HG03520 (cell line): ENCODE measurements around the gene NEDD4L.

Experiments
- ATAC-seq: cut with Tn5 transposase; IDR thresholded peaks from one replicate; pipeline ENCODE4 v1.9.1; 2021; ENCODE audit warnings: mild to moderate bottlenecking, moderate library complexity; ENCODE audit not compliant: unreplicated experiment

The NEDD4L gene

GRCh38 chr18:58201733-58202730 is 158.0 kb downstream of the NEDD4L start:
- ATAC-seq, result no peak

DNA sequence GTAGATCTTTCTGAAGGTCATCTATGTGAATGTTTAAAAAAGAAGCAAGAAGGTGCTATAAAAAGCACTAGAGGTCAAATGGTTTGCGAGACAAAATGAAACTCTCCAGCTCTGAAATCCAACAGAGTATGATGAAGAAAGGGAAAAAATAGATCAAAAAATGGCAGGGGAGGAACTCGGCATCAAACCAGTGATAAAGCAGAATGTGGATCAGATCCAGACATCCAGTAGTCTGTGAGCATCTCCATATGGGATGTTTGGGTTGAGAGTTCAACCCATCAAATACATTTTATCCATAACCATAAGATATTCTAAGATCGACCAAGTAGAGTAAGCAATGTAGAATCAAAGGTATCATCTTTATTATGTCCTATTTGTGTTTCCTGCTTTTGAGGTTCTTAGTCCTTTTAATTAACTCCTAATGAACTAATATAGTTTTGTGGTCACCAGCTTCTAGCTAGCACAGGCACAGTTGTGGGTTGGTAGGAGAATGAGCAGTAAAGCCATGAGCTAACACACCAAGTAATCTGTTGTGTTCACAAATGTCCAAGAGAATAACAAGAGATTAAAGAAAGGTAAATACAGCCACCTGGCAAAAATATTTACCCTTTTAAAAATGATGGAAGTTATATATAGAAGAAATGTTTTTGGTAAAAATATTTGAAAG is 160.9 kb downstream of the NEDD4L start:
- no peak for ATAC-seq

- ATAC-seq, result no peak
These were observed 161.6 kb downstream of the NEDD4L start for GRCh38 chr18:58205443-58206160.

- ATAC-seq, result no peak
These were observed 163.6 kb downstream of the NEDD4L start for GRCh38 chr18:58207520-58208152.

DNA sequence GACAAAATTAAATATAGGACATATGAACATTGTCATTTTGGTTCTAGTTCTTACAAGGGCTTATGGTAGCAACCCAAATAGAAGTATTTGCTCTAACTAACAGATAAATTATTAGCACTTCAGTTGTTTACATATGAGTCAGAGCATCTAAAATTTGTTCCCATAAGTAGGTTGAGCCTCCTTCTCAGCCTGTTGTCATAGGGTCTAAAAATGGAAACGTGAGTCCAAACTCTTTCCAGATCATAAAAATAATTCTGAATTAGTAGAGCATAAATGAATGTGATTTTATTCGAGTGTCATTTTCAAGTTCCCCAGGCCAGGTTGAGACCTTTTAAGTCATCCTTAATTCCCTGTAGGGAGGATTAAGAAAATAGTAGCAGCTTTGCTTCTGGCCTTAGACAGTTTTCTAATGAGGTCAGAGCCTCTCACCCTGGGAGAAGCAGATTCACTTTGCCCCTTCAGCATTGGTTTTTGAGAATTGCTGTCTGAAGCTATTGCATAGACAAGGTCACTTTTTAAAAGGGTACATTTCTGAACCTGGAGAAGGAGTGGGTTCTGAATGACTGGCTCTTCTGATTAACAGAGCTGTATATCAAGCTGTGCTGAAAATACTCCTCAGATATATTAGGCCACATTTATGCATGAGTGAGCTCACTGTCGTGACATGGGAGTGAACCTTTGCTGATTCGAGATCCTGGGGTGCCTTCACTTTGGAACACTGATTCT is 164.3 kb downstream of the NEDD4L start:
- no peak for ATAC-seq

DNA sequence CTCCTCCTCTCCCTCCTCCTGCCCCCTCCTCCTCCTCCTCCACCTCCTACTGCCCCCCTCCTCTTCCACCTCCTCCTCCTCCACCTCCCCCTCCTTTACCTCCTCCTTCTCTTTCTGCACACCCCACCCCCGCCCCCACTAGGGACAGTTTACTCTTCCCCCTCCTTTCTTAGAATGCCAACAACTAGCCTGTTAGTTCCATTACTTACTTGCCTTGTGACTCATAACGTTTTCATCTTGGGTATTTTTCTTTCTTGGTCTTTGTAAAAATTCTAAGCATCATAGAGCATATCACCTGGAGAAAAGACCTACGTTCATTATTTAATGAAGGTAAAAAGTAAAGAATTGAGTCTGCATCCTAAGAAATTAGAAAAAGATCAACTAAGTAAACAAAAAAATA is 165.3 kb downstream of the NEDD4L start:
- ATAC-seq, result no peak

DNA sequence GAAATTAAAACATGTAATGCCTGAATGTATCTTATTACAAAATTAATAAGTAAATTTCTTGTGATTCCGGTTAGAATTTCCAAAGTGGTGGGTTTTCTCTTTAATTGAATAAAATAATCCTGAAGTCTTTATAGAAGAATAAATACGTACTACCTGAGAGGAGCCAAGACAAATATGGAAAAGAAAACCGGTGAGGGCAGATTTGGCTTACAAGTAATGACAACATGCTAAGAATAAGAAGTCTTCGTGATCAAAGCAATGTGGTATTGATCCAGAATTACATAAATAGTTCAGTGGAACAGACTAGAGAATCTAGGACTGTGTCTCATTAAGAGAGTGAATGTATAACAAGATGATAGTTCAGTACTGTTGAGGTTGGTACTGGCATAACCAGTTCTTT is 167.5 kb downstream of the NEDD4L start:
- no peak for ATAC-seq

DNA sequence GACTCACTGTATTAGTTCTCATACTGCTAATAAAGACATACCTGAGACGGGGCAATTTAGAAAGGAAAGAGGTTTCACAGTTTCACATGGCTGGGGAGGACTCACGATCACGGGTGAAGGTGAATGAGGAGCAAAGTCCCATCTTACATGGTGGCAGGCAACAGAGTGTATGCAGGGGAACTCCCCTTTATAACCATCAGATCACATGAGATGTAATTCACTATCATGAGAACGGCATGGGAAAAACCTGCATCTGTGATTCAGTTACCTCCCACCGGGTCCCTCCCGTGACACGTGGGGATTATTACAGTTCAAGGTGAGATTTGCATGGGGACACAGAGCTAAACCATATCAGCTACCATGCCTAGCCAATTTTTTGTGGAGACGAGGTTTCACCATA is 168.2 kb downstream of the NEDD4L start:
- no peak for ATAC-seq

DNA sequence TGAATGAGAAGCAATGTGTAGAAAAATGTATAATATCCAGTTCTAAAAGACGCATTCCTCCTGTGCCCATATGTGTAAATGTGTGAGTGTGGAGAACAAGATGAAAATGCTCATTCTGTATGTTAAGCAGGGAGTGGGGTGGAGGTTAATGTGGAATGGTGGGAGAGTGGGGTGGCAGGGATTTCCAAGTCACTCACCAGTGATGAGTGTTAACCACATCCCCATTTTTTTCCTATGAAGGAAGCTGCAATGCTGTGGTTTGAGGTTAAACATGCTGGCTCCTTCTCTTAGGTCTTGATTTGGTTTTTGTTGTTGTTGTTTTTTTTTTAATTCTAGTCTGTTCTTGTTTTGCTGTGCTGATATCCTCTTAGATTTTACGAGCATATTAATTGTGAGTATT is 169.4 kb downstream of the NEDD4L start:
- no peak for ATAC-seq

DNA sequence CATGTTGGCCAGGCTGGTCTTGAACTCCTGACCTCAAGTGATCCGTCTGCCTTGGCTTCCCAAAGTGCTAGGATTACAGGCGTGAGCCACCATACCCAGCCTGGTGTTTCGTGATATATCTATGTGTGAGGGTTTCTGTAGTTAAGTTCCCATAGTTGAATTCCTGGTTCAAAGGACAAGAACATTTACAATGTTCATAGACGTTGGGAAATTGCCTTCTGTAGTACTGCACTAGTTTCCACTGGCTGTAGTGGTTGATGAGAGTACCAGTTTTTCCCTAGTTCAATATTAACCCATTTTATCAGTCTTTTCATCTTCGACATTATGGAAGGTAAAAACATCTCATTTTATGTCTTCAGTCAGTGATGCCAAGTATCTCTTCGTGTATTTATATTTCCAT is 171.0 kb downstream of the NEDD4L start:
- ATAC-seq, result no peak

GRCh38 chr18:58216071-58216481 is 172.1 kb downstream of the NEDD4L start:
- ATAC-seq, result peak; percentile 52

DNA sequence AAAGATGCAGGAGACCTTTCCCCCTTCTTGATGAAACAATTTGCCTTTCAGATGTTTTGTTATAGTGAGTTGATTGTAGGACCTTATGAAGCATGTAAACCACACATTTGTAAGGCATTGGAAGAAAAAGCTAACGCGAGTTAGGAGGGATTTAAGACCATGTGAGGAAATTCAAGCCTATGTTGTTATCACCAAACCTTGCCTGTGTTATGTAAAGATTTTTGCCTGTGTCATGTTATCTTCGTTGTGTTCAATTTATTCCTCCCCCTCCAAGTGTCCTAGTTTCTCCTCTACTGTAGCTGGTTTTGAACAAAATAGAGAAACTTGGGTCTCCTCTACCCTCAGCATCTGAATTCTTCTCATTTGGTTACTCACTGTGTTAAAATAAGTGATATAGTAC is 173.0 kb downstream of the NEDD4L start:
- ATAC-seq, result no peak

GRCh38 chr18:58218117-58218516 is 174.1 kb downstream of the NEDD4L start:
- ATAC-seq, result no peak

GRCh38 chr18:58221060-58221725 is 177.2 kb downstream of the NEDD4L start:
- no peak for ATAC-seq

- ATAC-seq, result no peak
These were observed 178.6 kb downstream of the NEDD4L start for GRCh38 chr18:58222432-58223125.

DNA sequence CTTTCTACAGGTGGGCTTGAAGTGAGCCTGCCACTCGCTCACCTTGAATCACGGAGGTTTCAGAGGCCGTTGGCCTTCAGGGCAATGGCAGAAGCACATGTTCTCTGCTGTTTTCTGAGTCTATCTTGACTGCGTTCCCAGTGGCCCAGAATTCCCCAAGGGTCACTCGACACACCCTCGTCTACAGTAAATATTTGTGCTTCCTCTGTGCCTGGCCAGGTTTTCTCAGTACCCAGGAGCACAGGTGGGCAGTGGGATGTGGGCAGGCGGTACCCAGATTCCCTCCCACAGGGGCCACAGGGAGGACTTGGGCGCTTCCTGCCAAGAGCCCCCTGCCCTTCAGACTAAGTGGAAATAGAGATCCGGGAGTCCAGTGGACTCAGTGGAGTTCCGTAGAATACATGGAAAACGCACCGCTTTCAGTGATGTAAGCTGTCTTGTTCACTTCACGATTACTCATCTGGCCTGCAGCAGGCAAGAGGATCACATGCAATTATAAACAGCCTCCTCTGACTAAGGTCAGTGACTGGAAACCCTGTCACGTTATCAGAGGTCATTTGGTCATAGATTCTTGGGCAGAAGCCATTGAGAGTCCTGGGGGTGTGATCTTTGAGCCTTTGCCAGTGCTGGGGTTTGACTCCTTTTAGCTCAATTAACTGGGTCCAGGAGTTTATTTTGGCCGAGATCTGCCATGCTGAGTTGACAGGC is 179.8 kb downstream of the NEDD4L start:
- ATAC-seq, result no peak

DNA sequence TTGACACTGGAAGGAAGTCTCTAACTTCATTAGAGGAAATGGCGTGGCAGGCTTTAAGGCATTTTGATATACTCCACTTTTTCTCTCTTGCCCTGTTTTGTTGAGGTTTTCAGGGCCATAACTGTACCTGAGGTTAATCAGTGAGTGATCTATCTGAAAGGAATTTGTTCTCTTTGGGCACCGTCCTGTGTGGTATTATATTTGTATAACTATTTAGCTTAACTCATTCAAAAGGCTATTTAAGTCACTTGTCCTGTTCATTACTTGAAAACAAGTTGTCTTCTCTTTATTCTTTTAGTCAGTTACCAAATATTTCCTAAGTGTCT is 180.4 kb downstream of the NEDD4L start:
- ATAC-seq, result no peak

GRCh38 chr18:58225101-58225500 is 181.1 kb downstream of the NEDD4L start:
- peak; percentile 66 for ATAC-seq

DNA sequence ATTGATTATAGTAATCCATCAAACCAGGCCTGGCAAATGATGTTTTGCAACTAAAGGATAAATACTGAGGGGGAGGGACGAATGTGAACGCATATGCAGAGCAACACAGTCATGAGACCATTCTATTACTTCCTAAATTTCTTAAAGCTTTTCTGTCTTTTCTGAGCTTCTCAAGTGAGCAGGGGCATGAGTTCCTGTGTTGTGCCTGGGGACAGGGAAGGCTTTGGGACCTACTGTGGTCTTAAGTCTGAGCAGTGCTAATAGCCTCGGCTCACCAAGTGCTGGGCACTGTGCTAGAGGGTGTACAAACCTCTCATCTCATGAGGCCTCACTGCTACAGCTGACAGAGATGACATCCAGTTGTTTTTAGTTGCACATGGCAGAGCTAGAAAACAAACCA is 182.4 kb downstream of the NEDD4L start:
- no peak for ATAC-seq
